Body of pancreas (tissue), 4 donors: ENCODE results near the gene CXCL5. TPM values are rescaled to one million over a fixed set of nuclear protein-coding genes. Genes with fewer than 3 reads are reported as not detected.
"Not testable (repeated sequence)": the region's sequence is repeated elsewhere in the genome, so short reads cannot be mapped to it uniquely, and the experiment has no call there.

ENCODE experiments used
- ATAC-seq: fragments of 150-250 bp; one replicate; pipeline ENCODE4 v1.9.1; 2016
- DNase-seq, 4 donors: peaks; one replicate each; pipeline ENCODE4 v3.0.0-alpha.2; 2019
- H3K27ac ChIP-seq, 4 donors: fragments of 200-600 bp; sonication (generic); 1 replicate in 3 of 4; 2 replicates in 1 of 4; pipeline versions ENCODE4 v1.5.1 to v1.6.1; 2016 to 2019; ENCODE audit warnings: mild to moderate bottlenecking in 1 of 4, mixed read lengths in 1 of 4, moderate library complexity in 1 of 4
- H3K27me3 ChIP-seq, 2 donors: fragments of 200-600 bp; sonication (generic); one replicate each; pipeline ENCODE4 v1.6.0; 2016; ENCODE audit warnings: mild to moderate bottlenecking in 1 of 2
- H3K36me3 ChIP-seq, 2 donors: fragments of 200-600 bp; sonication (generic); replicated peaks in 1 of 2; 2 replicates each; pipeline ENCODE4 v1.5.1; 2016; ENCODE audit warnings: low read depth in 2 of 2; ENCODE audit not compliant: insufficient read depth in 1 of 2
- H3K4me1 ChIP-seq: fragments of 200-600 bp; sonication (generic); one replicate; pipeline ENCODE4 v1.6.0; 2016
- H3K4me3 ChIP-seq, 2 donors: fragments of 200-600 bp; sonication (generic); 1 replicate in 1 of 2; 2 replicates in 1 of 2; pipeline ENCODE4 v1.5.1; 2016 to 2019
- H3K9me3 ChIP-seq, 3 donors: fragments of 200-600 bp; sonication (generic); 1 replicate in 2 of 3; 2 replicates in 1 of 3; pipeline ENCODE4 v1.5.1; 2016
- CTCF ChIP-seq, 7 experiments: fragments of 450-650 bp in 4 of 7; fragments of 200-600 bp in 3 of 7; sonication (generic) in 3 of 7; IDR thresholded peaks; one replicate each; pipeline ENCODE4 v1.5.1; 2016 to 2019; ENCODE audit warnings: antibody characterized with exemption in 7 of 7
- POLR2A ChIP-seq, 3 donors: fragments of 450-650 bp; IDR thresholded peaks; one replicate each; pipeline ENCODE4 v1.6.1; 2016; ENCODE audit warnings: antibody characterized with exemption in 3 of 3, mild to moderate bottlenecking in 2 of 3
- WGBS, 2 donors: methylation state at CpG; one replicate each; pipeline ENCODE4 v1.1.5; 2017; 5-methylcytosine and 5-hydroxymethylcytosine counted together
- intact Hi-C: fragments of 100-400 bp; cut with DNase I; formaldehyde crosslinking; loops from one replicate; pipeline ENCODE4 v1.15.1; 2023
- total RNA-seq, 2 donors: library from RNA; depleted of rRNA; stranded (reverse); fragments of >200 nt; gene quantifications; one replicate each; pipeline ENCODE4 v1.1.0, GENCODE V29; 2016

Gene CXCL5
- total RNA-seq, 2 donors from 2014 or later, result not detected

GRCh38 chr4:73964862-73965611, 33.4 kb downstream of the CXCL5 start:
- Histone ChIP-seq H3K27me3 (no peaks in the 10 kb centered on the region), H3K36me3 (no peaks in the 10 kb centered on the region), H3K4me3 (no peak overlapping the region), H3K4me1 (no peaks in the 10 kb centered on the region), H3K27ac (no peak overlapping the region), H3K9me3 (no peaks in the 10 kb centered on the region)
- no peak for ATAC-seq
- TF ChIP-seq POLR2A (IDR thresholded peaks at IDR 0.05) (no peak), CTCF (IDR thresholded peaks at IDR 0.05) (peak in 5 of 7 experiments; percentile 19 to 48 (median 43))
- peak; percentile 24 to 50 (median 27) for DNase-seq
- 39 to 53% methylated on average over 7 of the region's 7 CpGs for WGBS, 2 donors
- intact Hi-C loops, result no loop called here

- H3K4me1 ChIP-seq, result no peaks in the 10 kb centered on the region
- ATAC-seq, result no peak
- H3K27ac ChIP-seq, result no peak overlapping the region
- 52 to 63% methylated on average over 2 of the region's 2 CpGs for WGBS, 2 donors
- intact Hi-C loops, result no loop called here
- no peaks in the 10 kb centered on the region for H3K9me3 ChIP-seq
- DNase-seq, result no peak
- H3K27me3 ChIP-seq, result no peaks in the 10 kb centered on the region
- H3K36me3 ChIP-seq, result no peaks in the 10 kb centered on the region
- TF ChIP-seq POLR2A (IDR thresholded peaks at IDR 0.05), result no peak
- TF ChIP-seq CTCF (IDR thresholded peaks at IDR 0.05), result no peak
- no peak overlapping the region for H3K4me3 ChIP-seq
Measured at GRCh38 chr4:73962724-73963123, 35.8 kb downstream of the CXCL5 start.

- H3K4me1 ChIP-seq, H3K4me3 ChIP-seq, H3K36me3 ChIP-seq, DNase-seq, H3K27me3 ChIP-seq, H3K9me3 ChIP-seq, intact Hi-C loops, ATAC-seq, H3K27ac ChIP-seq: not testable (repeated sequence)
- WGBS, 2 donors, result 88 to 96% methylated on average over 1 of the region's 1 CpG
Measured at GRCh38 chr4:73959041-73959440, 39.4 kb downstream of the CXCL5 start.

- Histone ChIP-seq H3K4me1 (peaks cover 7% of the 10 kb centered on the region), H3K36me3 (no peaks in the 10 kb centered on the region), H3K4me3 (no peak overlapping the region), H3K27ac (no peak overlapping the region), H3K27me3 (no peaks in the 10 kb centered on the region), H3K9me3 (no peaks in the 10 kb centered on the region)
- TF ChIP-seq CTCF (IDR thresholded peaks at IDR 0.05) (no peak), POLR2A (IDR thresholded peaks at IDR 0.05) (no peak)
- DNase-seq (no peak), ATAC-seq (no peak)
- intact Hi-C loops, result no loop called here
- WGBS, 2 donors, result 89% methylated on average over 3 of the region's 3 CpGs
Measured at GRCh38 chr4:73952352-73952751, 46.1 kb downstream of the CXCL5 start.

GRCh38 chr4:73950376-73950920, 48.0 kb downstream of the CXCL5 start:
- ATAC-seq, H3K27me3 ChIP-seq, intact Hi-C loops, H3K4me3 ChIP-seq, H3K36me3 ChIP-seq, H3K4me1 ChIP-seq, H3K27ac ChIP-seq, H3K9me3 ChIP-seq, DNase-seq: not testable (repeated sequence)
- WGBS, 2 donors, result 64 to 67% methylated on average over 8 of the region's 8 CpGs
